HepG2 (cell line): ENCODE measurements around the gene DESI2. TPM values are rescaled to one million over a fixed set of nuclear protein-coding genes. Genes with fewer than 3 reads are reported as not detected.

Source experiments
- DNMT1 ChIP-seq: sonication (generic); formaldehyde crosslinking; IDR thresholded peaks from 2 replicates; pipeline ENCODE4 v1.5.1; 2020; ENCODE audit warnings: mild to moderate bottlenecking, missing genetic modification reagents
- JDP2 ChIP-seq: sonication (generic); formaldehyde crosslinking; IDR thresholded peaks from 2 replicates; pipeline ENCODE4 v1.8.1; 2022; ENCODE audit warnings: missing genetic modification reagents, borderline replicate concordance
- MAZ ChIP-seq, 2 experiments: sonication (generic) in 1 of 2; formaldehyde crosslinking in 1 of 2; IDR thresholded peaks; 2 replicates each; pipeline versions ENCODE4 v1.5.0 to v1.6.1; 2012 to 2020; ENCODE audit warnings: low read depth in 2 of 2, mild to moderate bottlenecking in 2 of 2, borderline replicate concordance in 1 of 2, improper control_type of control experiment in 1 of 2, low read length in 1 of 2, missing genetic modification reagents in 1 of 2, moderate library complexity in 1 of 2
- MEIS1 ChIP-seq: sonication (generic); formaldehyde crosslinking; IDR thresholded peaks from 2 replicates; pipeline ENCODE4 v1.9.0; 2021; ENCODE audit warnings: mild to moderate bottlenecking, missing genetic modification reagents, moderate library complexity, borderline replicate concordance
- PAX8 ChIP-seq: sonication (generic); formaldehyde crosslinking; IDR thresholded peaks from 2 replicates; pipeline ENCODE4 v1.8.0; 2022; ENCODE audit warnings: mild to moderate bottlenecking, missing genetic modification reagents, borderline replicate concordance
- PAXIP1 ChIP-seq: sonication (generic); formaldehyde crosslinking; conservative IDR thresholded peaks from 2 replicates; pipeline ENCODE4 v1.4.0; 2020; ENCODE audit warnings: mild to moderate bottlenecking, missing genetic modification reagents, moderate library complexity
- RARA ChIP-seq: IDR thresholded peaks from 2 replicates; pipeline ENCODE4 v1.6.1; 2016; ENCODE audit warnings: missing genetic modification reagents, missing compliant biosample characterization
- REPIN1 ChIP-seq: sonication (generic); formaldehyde crosslinking; IDR thresholded peaks from 2 replicates; pipeline ENCODE4 v1.8.0; 2022; ENCODE audit warnings: missing genetic modification reagents, low read depth, mild to moderate bottlenecking, borderline replicate concordance
- SUZ12 ChIP-seq: fragments of 150-350 bp; IDR thresholded peaks from 2 replicates; pipeline ENCODE4 v1.6.1; 2014; ENCODE audit warnings: low read depth, low read length
- TAF15 ChIP-seq: fragments of 200-400 bp; formaldehyde crosslinking; IDR thresholded peaks from one replicate; pipeline ENCODE4 v1.6.1; 2018; ENCODE audit warnings: mild to moderate bottlenecking, low read depth, low read length; ENCODE audit not compliant: poor library complexity, severe bottlenecking
- TOPORS ChIP-seq: sonication (generic); formaldehyde crosslinking; IDR thresholded peaks from 2 replicates; pipeline ENCODE4 v1.8.0; 2023; ENCODE audit warnings: mild to moderate bottlenecking, missing genetic modification reagents
- ZNF678 ChIP-seq: sonication (generic); formaldehyde crosslinking; IDR thresholded peaks from 2 replicates; pipeline ENCODE4 v1.4.0; 2020; ENCODE audit warnings: mild to moderate bottlenecking, missing genetic modification reagents
- ZSCAN31 ChIP-seq: sonication (generic); formaldehyde crosslinking; IDR thresholded peaks from 2 replicates; pipeline ENCODE4 v1.5.0; 2020; ENCODE audit warnings: low read depth, mild to moderate bottlenecking, missing genetic modification reagents
- polyA plus RNA-seq, 8 experiments: library from polyadenylated mRNA; depleted of rRNA in 3 of 8; stranded (reverse) in 7 of 8; unstranded in 1 of 8; fragments of >200 nt; fragmentation: Illumina TruSeq in 4 of 8; extraction: Trizol in 4 of 8; gene quantifications; 2 replicates each; pipeline versions ENCODE4 v1.2.1 to v1.2.3, GENCODE V29; 2011 to 2016; ENCODE audit warnings: low read depth in 4 of 8, missing spikeins in 1 of 8, mixed read lengths in 1 of 8; ENCODE audit not compliant: insufficient read depth in 1 of 8
- total RNA-seq, 5 experiments: library from RNA; depleted of rRNA; stranded (reverse); fragments of >200 nt; fragmentation: Illumina TruSeq; extraction: Trizol; gene quantifications; 2 replicates each; pipeline ENCODE4 v1.2.3, GENCODE V29; 2016; ENCODE audit warnings: low read depth in 1 of 5
- TF ChIP-seq, protein P1 (sequence below): IDR thresholded peaks from 2 replicates; pipeline ENCODE4 v1.6.1; 2016; ENCODE audit warnings: missing compliant biosample characterization, missing genetic modification reagents, borderline replicate concordance
- TF ChIP-seq, protein P2 (sequence below): sonication (generic); formaldehyde crosslinking; IDR thresholded peaks from 2 replicates; pipeline ENCODE4 v1.4.0; 2020; ENCODE audit warnings: missing genetic modification reagents, mild to moderate bottlenecking, borderline replicate concordance
- TF ChIP-seq, protein P3 (sequence below): sonication (generic); formaldehyde crosslinking; IDR thresholded peaks from 2 replicates; pipeline ENCODE4 v1.4.0; 2020; ENCODE audit warnings: missing genetic modification reagents

The DESI2 gene
- total and polyA plus RNA-seq, 2 of the 13 experiments (the other 11 are each of a cell fraction or from before 2014, with no cell fraction given) = 23.1 to 42.2 TPM

DNA sequence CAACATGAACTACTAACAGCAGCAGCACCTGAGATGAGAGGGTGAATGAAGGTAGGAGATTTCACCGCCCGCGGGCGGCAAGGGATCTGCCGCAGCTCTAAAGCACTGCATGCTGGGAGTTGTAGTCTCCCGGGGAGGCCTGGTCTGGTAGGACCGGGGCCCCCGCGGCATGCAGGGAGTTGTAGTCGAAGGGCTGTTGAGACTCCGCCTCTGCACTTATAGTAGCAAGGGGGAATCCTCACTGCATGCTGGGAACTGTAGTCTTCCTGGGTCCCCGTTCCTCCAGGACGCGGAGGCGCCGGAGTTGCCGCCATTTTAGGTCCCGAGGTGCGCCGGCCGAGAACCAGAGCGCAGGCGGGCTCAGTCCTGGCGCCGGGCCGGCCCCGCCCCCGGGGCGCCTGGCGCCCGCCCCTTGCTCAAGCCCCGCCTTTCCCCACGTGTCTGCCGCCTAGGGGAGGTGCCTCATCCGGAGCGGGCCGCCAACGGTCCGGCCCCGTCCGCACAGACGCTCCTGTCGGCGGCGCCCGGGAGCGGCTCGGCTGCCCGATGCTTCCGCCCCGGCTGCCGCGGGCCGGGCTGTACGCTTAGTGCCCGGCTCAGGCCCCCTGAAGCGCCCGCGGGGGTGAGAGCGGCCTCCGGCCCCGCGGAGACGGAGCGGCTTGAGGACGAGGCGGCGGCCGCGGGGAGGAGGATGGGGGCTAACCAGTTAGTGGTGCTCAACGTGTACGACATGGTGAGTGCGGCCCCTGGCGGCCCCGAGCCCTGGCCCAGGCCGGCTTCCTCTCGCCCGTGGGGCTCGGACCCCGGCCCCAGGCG, at the start of gene DESI2 (continued):
- peak; percentile 44 for TF ChIP-seq PAXIP1 (CRISPR knock-in tag)
- TF ChIP-seq PAX8 (CRISPR knock-in tag) = 0 out of 2 replicates have a peak, but pooled peaks have one; percentile 47
- peak; percentile 95 for TF ChIP-seq ZSCAN31 (CRISPR knock-in tag)
- TF ChIP-seq, protein P1, sequence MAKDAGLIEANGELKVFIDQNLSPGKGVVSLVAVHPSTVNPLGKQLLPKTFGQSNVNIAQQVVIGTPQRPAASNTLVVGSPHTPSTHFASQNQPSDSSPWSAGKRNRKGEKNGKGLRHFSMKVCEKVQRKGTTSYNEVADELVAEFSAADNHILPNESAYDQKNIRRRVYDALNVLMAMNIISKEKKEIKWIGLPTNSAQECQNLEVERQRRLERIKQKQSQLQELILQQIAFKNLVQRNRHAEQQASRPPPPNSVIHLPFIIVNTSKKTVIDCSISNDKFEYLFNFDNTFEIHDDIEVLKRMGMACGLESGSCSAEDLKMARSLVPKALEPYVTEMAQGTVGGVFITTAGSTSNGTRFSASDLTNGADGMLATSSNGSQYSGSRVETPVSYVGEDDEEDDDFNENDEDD (CRISPR knock-in tag) = peak; percentile 62; the same call in 1 of the 2 replicates
- TF ChIP-seq TOPORS (CRISPR knock-in tag) = peak; percentile 52; the same call in 1 of the 2 replicates
- TF ChIP-seq, protein P2, sequence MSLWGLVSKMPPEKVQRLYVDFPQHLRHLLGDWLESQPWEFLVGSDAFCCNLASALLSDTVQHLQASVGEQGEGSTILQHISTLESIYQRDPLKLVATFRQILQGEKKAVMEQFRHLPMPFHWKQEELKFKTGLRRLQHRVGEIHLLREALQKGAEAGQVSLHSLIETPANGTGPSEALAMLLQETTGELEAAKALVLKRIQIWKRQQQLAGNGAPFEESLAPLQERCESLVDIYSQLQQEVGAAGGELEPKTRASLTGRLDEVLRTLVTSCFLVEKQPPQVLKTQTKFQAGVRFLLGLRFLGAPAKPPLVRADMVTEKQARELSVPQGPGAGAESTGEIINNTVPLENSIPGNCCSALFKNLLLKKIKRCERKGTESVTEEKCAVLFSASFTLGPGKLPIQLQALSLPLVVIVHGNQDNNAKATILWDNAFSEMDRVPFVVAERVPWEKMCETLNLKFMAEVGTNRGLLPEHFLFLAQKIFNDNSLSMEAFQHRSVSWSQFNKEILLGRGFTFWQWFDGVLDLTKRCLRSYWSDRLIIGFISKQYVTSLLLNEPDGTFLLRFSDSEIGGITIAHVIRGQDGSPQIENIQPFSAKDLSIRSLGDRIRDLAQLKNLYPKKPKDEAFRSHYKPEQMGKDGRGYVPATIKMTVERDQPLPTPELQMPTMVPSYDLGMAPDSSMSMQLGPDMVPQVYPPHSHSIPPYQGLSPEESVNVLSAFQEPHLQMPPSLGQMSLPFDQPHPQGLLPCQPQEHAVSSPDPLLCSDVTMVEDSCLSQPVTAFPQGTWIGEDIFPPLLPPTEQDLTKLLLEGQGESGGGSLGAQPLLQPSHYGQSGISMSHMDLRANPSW (CRISPR knock-in tag) = no peak
- TF ChIP-seq MAZ (IDR thresholded peaks at IDR 0.05; ENCODE audit: borderline replicate concordance, low read depth, low read length) = peak; percentile 65; the same call in 1 of the 2 replicates
- peak; percentile 90 for TF ChIP-seq MAZ (CRISPR knock-in tag; IDR thresholded peaks at IDR 0.05; ENCODE audit: low read depth)
- 0 out of 2 replicates have a peak, but pooled peaks have one; percentile 8 for TF ChIP-seq REPIN1 (CRISPR knock-in tag)
- TF ChIP-seq, protein P3, sequence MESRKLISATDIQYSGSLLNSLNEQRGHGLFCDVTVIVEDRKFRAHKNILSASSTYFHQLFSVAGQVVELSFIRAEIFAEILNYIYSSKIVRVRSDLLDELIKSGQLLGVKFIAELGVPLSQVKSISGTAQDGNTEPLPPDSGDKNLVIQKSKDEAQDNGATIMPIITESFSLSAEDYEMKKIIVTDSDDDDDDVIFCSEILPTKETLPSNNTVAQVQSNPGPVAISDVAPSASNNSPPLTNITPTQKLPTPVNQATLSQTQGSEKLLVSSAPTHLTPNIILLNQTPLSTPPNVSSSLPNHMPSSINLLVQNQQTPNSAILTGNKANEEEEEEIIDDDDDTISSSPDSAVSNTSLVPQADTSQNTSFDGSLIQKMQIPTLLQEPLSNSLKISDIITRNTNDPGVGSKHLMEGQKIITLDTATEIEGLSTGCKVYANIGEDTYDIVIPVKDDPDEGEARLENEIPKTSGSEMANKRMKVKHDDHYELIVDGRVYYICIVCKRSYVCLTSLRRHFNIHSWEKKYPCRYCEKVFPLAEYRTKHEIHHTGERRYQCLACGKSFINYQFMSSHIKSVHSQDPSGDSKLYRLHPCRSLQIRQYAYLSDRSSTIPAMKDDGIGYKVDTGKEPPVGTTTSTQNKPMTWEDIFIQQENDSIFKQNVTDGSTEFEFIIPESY (CRISPR knock-in tag) = no peak
- TF ChIP-seq TAF15 = no peak
- 0 out of 2 replicates have a peak, but pooled peaks have one; percentile 59 for TF ChIP-seq ZNF678
- TF ChIP-seq JDP2 (CRISPR knock-in tag) = no peak
- 0 out of 2 replicates have a peak, but pooled peaks have one; percentile 13 for TF ChIP-seq RARA (CRISPR knock-in tag)
- peak; percentile 77; the same call in 1 of the 2 replicates for TF ChIP-seq MEIS1 (CRISPR knock-in tag)
- TF ChIP-seq SUZ12 = peak; percentile 89
- peak; percentile 85 for TF ChIP-seq DNMT1 (CRISPR knock-in tag)
